T47D (cell line): ENCODE data around the gene TMEM132E.
"Not testable (repeated sequence)": the region's sequence is repeated elsewhere in the genome, so short reads cannot be mapped to it uniquely, and the experiment has no call there.

Experiments
- DNase-seq, 2 experiments: peaks; one replicate each; pipeline versions ENCODE4 v3.0.0 to v3.0.0-alpha.2; 2011 to 2012; ENCODE audit warnings: low read depth in 1 of 2, low spot score in 1 of 2
- JUND ChIP-seq: IDR thresholded peaks from 2 replicates; pipeline ENCODE4 v1.6.1; 2012; ENCODE audit warnings: low read depth
- in situ Hi-C: cut with HindIII; loops from 2 replicates; pipeline ENCODE4 v1.10.0; 2016; ENCODE audit warnings: low sequenced_read_pairs, low pct_unique_long_range_greater_than_20kb

The TMEM132E gene

GRCh38 chr17:34579017-34579946 is at the start of gene TMEM132E:
Gene TMEM132E (plus strand): TSS chr17:34579582. CDS start chr17:34581077, 1,495 bp downstream.
- TF ChIP-seq JUND: no peak
- peak; percentile 75 to 94 for DNase-seq
- in situ Hi-C loops: no loop called here

- in situ Hi-C loops: no loop called here
- no peak for DNase-seq
These were observed 48.5 kb upstream of the TMEM132E start for GRCh38 chr17:34530918-34531317.

GRCh38 chr17:34532281-34533065 is 46.9 kb upstream of the TMEM132E start:
- no peak for DNase-seq
- in situ Hi-C loops: no loop called here
- no peak for TF ChIP-seq JUND

More at GRCh38 chr17:34530918-34531317, 48.5 kb upstream of the TMEM132E start:
- TF ChIP-seq JUND: no peak

GRCh38 chr17:34533806-34534527 is 45.4 kb upstream of the TMEM132E start:
- no peak for TF ChIP-seq JUND
- in situ Hi-C loops: no loop called here
- no peak for DNase-seq

GRCh38 chr17:34537445-34537844 is 41.9 kb upstream of the TMEM132E start:
- no peak for TF ChIP-seq JUND
- no peak for DNase-seq
- in situ Hi-C loops: no loop called here

- DNase-seq, in situ Hi-C loops: not testable (repeated sequence)
These were observed 40.8 kb upstream of the TMEM132E start for GRCh38 chr17:34538582-34538981.

- TF ChIP-seq JUND: no peak
- in situ Hi-C loops: no loop called here
- DNase-seq: no peak
These were observed 39.5 kb upstream of the TMEM132E start for GRCh38 chr17:34539881-34540280.

GRCh38 chr17:34542700-34543336 is 36.6 kb upstream of the TMEM132E start:
- no peak for TF ChIP-seq JUND
- peak in 1 of 2 experiments; percentile 52 for DNase-seq
- in situ Hi-C loops: no loop called here

- DNase-seq: peak in 1 of 2 experiments; percentile 12
- TF ChIP-seq JUND: no peak
- in situ Hi-C loops: no loop called here
These were observed 31.8 kb upstream of the TMEM132E start for GRCh38 chr17:34547453-34548063.

GRCh38 chr17:34549966-34550365 is 29.4 kb upstream of the TMEM132E start:
- no peak for TF ChIP-seq JUND
- no peak for DNase-seq
- in situ Hi-C loops: no loop called here

- TF ChIP-seq JUND: no peak
- no peak for DNase-seq
- in situ Hi-C loops: no loop called here
These were observed 25.5 kb upstream of the TMEM132E start for GRCh38 chr17:34553907-34554306.
